Daoy (cell line): ENCODE data around the gene SETD3. TPM values are rescaled to one million over a fixed set of nuclear protein-coding genes. Genes with fewer than 3 reads are reported as not detected.

Experiments
- DNase-seq: peaks from one replicate; pipeline ENCODE4 v3.0.0-alpha.2; 2015; ENCODE audit warnings: low read depth
- total RNA-seq: library from RNA; depleted of rRNA; stranded (reverse); fragments of >200 nt; shearing (Covaris generic); gene quantifications from 2 replicates; pipeline ENCODE4 v1.2.3, GENCODE V29; 2014

SETD3 gene
- total RNA-seq, 1 experiment from 2014 or later = 81.8 TPM

DNA sequence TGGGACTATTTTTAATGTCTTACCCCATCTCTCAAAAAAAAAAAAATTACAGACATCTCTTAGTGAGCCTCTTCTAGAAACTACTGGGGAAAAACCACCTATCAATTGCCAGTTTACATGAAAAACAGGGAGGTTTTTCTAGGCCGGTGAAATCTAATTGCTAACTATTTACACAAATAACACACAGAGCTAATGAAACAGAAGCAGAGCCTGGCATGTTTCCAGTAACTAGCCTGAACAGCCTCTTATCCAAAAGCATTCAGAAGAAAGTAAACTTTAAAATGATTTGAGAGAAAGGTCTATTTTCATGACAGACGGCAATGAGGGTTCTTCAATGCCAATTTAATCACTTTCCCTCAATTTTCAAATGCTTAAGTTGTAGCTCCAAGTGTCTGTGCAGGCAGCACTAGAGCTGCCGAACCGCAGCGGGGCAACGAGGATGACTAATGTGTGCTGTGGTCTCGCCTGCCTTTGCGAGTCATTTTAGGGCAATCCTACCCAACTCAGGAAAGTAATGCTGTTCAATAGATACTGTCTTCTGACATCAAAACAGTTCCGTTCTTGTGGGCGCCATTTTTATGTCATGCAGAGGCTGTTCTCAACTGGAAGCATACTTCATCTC, 84.6 kb downstream of the SETD3 start:
- DNase-seq = peak; percentile 90

DNA sequence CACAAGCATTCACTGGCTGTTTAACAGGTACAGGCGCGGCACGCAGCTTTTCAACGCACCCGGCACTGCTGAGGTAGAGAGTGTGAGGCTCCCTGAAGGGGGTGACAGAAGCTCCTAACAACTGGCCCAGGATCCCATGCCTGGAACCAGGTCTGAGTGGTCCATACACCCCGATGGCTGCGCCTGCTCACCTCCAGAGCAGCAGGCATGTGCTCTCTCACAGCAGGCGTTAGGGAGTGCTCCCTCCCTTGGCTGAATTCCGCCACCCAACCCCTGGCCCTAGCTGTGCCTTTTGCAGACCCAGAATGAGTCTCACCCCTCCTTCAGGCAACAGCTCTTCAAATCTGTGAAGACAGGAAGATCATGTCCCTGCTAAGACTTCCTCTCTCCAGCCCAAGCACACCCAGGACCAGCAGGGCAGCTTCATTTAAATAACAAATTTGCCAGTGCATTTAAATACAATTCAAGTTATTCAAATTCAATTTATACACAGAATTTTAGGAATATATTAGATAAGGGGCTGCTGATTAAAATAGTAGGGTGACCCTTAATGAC, 86.0 kb downstream of the SETD3 start:
- DNase-seq = no peak

DNA sequence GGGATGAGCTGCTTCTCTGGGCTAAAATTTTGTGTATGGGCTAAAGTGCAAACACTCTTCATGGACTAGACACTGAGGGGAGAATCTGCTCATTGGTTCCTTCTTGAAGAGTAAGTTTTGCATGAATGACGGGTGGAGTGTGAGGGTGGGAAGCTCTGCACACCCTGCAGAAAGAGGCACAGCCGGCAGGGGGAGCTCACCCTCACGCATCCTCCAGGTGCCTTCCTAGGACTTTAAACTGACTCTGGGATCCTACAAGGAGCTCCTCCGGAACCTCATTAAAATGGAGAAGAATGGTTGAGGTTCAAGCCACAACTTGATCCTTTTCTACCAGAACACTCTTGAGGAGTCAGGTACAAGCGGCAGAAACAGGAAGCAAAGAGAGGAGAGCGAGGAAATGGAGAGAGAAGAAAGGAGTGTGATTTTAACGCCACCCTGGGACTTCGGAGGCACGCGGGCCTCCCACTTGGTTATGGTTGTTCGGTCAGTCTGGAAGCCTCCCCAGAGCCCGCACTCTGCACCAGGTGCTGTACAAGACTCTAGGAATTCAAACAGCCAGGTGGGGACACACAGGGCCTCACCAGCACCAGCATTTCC, 87.5 kb downstream of the SETD3 start:
- peak; percentile 53 for DNase-seq

DNA sequence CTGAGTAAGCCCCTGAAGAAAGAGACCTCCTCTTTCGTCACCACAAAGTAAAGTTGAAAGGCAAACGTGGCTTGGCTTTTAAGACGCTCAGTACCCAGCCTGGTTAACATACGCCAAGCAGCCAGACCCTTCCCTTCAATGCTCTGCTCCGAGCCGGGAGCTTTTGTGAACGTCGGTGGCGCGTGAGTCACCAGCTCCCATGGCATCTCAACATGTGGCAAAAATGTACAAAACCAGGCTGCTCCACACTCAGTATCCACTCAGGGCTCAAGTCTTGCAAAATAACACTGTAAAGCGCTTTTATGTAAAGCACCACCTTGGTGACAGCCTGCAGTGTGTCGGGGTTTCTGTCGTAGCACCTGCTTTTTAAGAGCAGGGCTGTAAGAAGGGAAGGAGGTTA, 89.0 kb downstream of the SETD3 start:
- peak; percentile 35 for DNase-seq

DNA sequence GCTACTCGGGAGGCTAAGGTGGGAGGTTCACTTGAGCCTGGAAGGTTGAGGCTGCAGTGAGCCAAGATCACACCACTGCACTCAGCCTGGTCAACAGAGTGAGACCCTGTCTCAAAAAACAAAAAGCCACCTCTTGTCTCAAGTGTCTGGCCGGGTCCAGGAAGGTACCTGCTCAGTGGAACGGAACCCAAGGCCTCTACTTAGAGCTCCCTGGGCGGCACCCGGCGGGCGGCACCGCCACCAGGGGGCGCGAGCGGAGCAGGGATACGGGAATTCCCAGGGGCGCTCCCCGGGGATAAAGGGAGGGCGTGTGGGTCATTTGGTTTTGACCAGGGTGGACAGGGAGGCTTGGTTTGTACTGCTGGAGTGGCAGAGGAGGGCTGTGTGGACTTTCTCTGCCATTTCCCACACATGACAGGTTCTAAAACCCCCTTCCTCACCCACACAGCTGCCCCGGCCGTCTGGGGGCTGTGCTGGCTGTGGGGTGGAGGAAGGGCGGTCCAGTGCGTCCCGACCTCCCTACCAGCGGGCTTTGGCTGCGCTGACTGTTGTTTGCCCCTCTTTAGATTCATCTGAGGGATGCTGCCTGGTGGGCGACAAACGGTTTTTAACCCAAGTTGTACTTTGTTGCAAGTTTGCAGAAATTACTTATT, 91.4 kb downstream of the SETD3 start:
- peak; percentile 64 for DNase-seq

DNA sequence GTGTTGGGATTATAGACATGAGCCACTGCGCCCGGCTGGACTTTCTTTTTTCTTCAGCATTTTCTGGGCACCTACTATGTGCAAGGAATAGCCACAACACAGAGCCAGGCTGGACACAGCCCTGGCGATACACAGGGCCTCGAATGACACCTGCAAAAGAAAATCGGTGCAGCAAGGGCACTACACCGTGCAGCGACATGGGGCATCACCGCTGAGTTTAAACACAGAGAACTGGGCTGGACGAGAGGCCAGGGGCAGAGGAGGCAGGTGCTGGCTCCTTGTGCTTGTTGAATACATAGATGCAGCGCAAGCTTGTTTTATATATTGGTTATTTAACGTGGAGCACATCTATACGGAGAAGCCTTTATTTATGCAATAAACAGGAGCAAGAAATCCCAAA, 92.4 kb downstream of the SETD3 start:
- DNase-seq = no peak

DNA sequence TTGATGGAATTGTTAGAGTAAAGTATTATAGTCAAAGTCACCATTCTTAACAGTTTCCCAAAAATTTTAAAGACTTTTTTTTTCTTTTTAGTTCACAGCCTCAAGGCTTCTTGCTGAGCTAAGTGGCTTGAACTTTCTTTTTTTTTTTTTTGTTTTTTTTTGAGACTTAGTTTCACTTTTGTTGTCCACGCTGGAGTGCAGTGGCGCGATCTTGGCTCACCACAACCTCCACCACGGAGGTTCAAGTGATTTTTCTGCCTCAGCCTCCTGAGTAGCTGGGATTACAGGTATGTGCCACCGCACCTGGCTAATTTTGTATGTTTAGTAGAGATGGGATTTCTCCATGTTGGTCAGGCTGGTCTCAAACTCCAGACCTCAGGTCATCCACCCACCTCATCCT, 92.8 kb downstream of the SETD3 start:
- DNase-seq = no peak

DNA sequence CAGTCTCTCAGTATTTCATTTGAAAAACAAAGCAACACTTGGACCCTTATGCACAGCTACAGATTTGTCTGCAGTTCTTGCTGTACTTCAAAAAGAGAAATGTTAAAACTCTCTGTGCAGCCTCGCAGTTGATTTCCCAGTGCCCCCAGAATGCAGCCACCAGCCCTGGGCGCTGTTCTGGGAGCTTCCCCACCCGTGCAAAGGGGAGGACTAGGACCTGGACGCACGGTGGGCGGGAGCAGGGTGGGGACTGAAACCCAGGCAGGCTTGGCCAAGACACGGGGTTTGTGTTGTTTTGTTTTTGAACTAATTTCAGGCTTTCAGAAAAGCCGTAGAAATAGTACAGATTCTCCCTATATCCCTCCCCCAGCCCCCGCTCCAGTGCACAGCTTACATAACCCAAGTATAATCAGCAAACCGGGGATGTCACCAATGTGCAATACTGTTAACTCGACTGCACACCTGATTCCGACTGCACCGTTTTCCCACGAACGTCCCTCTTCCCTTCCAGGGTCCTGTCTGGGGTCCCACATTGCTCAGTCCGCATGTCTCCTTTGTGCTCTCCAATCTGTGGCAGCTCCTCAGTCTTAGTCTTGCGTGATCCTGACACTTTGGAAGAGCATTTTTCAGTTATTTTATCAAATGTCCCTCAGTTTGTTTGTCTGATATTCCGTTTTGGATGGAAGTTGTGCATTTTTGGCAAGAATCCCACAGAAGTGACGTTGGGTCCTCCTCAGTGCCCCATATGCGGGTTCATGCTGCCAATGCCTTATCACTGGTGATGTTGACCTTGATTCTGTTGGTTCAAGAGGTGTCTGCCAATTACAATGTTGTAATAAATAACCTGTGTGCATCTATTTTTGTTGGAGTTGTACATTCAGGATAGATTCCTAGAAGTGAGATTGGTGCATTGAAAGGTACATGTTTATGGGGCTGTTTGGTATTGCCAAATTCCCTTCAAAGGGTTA, 95.9 kb downstream of the SETD3 start:
- DNase-seq = no peak

DNA sequence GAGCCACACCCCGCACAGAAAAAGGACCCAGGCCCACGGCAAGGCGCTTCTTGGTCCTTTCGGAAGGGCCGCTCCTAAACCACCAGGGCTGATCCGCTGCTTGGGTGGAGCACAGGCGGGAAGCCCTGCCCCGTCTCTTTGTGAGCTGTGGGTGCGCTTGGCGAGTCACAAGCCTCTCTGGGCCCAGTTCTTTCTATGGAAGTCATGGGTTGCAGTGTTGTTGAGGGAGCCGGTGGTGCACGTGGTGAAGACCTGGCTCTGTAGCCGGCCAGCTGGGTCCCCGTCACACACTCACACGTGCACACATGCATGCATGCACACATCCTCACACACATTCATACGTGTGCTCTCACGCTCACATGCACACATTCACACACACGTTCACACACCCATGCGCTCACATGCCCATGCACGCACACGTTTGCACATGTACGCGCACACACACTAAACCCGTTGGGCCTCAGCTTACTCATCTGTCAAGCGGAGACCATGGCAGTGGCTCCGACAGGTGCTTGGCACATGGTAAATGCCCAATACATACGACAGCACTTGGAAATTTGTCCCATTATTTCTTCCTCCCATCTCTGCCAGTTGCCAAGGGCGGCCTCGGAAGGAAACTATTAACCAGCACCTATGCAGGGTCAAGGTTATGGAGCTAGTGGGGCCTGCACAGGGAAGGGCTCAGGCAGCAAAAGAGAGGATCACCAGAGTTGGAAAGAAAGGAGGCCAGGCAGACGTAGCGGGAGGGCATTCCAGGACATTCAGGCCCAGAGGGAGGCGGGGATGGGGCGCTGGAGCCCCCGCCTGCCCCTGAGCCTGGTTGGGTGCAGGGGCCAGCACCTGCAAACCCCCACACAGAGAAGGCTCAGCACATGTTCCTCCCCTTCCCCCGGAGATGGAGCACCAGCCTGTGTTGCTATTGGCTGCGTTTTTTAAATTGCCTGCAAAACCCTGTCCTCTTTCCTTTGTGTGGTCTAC, 96.9 kb downstream of the SETD3 start:
- no peak for DNase-seq

DNA sequence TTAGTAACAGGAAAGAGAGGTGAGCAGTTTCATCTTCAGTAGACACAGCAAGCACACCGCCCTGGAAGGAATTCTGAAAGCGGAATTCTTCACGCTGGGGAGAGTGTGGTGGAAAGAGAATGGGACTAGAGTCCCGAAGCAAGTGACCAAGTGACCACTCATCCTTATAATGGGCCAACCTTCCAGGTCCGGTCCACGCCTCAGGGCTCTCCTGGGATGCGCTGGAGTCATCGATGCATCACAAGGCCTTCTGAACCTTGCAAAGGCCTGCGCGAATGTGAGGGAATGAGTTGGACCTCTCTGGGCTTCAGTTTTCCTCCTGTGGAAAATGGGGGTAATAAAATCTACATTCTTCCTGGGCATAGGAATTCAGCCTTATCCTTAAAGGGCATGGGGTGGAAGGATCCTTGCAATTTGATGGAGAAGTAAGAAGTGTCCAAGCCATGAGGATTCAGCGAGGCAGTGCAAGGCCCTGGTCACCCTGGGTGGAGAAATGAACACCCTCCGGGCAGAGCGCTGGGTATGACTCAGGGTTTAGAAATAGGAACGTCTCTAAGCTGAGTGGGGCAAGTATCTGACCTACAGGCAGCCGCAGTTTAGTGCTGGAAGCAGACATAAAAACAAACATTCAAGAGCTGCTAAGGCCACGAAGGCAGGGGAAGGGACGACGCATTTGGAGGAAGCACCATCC, 97.7 kb downstream of the SETD3 start:
- DNase-seq = peak; percentile 74

DNA sequence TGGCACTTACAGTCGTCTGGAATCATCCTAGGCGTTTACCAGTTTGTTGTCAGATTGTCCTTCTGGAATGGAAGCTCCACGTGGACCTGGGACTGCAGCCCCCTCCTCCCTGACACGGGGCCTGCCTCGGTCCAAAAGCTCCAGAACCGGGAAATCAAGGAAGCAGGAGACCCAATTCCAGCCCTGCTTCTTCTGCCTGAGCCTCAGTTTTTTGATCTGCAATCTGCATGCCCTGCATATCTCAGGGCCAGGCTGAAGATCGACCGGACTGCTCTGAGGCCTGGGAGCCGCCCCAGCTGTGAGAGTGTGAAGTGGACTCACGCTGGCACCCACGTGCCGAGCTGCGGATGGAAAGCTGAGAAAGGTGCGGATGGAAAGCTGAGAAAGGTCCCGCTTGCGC, 98.6 kb downstream of the SETD3 start:
- DNase-seq = no peak

DNA sequence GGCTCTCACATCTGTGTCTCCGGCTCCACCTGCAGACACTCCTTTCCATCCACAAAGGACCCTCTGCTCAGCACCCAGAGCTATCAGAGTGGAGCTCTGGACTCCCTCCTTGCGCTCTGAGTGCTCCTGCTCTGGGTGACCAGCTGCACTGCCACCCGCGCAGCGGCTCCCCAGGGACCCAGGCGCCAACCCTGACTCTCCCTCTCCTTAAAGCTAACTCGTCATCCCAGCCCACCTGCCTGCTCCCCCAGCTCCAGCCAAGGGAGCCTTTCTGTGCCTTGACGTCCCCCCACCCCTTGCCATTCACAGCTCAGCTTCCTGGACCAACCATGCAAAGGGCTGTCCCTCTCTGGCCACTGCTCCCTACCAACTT, 99.0 kb downstream of the SETD3 start:
- DNase-seq = no peak

DNA sequence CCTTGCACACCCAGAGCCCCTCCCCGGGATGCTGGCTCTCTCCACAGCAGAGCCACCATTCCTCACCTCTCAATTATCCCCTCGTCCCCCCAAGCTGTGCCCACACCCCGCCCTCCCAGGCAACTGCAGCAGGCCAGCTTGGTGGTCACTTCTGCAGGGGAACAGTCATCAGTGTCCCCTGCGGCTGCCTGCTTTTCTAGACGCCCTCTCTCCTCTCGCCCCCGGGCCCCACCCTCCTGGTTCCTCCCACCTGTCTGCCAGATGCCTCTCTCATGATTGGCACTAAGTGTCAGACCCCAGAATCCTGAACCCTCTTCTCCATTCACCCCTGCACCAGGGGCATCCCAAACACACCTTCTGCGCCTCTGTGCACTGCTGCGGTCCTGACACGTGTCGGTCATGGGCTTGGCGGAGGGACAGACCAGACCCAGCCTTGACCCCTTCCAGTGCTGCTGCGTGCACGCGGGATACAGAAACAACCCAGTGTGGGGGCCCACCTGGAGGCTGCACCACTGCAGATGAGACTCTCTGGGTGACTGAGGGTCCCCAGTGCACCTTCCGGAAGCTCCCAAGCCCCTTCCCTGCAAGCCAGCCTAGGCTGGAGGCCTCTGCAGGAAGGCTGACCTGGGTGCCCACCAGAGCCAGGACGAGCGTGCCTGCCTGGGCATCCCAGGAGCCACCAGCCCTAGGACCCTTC, 99.5 kb downstream of the SETD3 start:
- no peak for DNase-seq

DNA sequence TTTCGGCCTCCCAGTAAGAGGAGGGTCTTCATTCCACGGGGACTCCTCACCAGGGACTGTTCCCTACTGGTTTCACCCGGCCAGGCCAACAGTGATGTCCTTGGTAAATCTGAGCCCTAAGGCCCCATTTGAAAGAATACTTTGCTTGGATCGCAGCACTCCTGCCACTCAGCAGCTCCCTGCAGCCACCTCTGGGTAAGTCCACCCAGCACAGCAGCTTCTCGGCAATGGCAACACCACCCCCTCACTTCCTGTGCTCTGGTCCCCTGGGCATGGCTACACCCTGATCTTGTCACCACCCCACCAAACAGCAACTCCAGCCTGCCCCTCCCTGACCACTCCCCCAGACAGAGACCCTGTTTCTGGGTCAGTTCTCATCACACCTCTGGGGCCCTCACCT, 100.3 kb downstream of the SETD3 start:
- DNase-seq = no peak

DNA sequence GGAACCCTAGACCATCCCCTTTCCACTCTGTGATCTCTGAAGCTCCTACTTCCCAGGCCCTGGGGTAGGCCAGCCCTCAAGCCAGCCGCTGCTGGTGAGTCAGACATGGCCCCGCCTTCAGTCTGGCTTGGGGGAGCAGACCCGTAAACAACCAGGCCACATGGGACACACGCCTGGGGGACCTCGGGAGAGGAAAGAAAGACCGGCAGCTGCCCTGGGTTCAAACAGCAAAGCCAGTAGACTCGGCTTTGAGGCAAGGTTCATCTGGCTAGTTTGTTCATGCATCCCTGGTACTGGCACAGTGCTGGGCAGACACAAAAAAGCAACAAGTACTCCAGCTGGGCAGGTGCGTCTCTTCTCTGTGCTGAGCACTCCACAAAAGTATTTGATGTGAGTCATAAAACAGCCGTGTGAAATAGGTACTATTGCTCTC, 101.9 kb downstream of the SETD3 start:
- peak; percentile 88 for DNase-seq

DNA sequence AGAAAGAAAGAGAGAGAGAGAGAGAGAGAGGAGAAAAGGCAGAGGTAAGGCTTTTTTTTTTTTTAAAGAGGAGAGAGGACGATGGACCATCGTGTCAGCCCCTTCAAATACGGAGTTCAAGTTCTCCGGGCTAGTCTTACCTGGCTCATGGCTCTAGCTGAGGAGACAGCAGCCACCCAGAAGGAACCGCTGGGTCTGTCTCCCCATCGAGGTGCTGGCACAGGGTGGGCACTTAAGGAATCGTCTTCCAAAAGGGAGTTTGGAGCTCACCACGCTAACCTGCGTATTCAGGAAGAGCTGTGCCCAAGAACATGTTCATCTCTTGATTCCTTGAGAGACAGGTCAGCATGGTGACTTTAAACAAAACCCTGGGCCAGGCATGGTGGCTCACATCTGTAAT, 102.7 kb downstream of the SETD3 start:
- no peak for DNase-seq

DNA sequence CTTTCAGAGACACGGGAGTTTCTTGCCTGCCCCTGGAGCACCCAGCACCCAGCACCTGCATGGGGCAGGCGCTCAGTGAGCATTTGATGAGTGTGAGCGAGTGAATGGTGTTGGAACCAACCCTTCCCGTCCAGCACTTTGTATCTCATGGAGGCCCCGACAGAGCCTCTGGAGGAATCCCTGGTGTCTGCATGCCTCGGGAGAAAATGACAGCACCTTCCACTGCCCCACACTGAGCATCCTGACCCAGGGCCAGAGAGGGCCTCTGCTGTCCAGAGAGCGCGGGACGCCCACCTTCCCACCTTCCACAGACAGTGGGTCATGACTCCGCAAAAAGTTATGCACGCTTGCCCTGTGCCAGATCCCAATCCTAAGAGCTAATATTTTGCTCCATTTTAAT, 105.7 kb downstream of the SETD3 start:
- DNase-seq = no peak

DNA sequence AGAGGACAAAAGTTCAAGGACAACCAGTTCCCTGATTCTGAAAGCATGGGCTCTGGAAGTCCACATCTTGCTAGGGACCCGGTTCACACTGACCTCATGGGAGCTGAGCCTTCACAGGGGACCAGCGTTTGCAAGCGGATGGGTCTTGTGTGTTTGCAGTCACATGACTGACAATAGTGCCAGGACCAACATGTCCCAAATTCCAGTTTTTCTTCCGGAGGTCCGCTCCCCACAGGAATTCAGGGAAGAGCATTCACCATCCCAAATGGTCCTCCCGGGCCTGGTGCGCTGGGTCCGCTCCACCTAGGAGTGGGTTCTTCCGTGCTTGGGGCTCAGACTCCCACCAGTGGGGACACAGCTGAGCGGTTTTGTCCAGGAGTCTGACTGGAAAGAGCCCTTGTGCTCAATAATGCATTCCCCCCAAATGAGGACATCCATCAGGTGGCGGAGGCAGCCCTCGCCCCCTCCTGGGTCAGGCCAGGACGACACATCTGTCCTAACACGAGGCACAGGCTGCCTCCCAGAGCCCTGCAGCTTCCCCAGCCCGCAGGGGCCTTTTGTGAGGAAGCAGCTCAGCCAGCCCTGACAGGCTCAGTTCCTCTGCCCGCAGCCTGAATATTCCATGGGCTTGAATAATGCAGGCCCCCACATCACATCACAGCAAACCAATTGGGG, 116.9 kb downstream of the SETD3 start:
- no peak for DNase-seq

DNA sequence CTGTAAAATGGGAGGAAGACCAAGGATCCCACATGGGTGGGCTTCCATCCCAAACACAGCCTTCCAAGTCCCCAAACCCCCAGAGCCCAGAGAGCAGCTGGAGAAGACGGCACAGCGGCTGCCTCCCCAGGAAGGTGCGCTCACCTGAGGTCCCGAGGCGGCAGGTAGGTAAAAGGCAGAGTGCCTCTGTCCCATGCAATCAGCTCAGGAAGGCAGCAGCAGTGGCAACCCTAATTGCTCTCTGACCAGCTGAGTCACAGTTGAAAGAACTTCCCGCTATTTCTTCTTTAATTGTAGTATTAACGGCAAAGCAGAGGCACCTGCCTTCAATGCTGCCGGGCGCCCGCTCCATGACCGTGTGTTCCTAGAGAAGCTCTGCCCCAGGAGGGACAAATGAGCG, 117.6 kb downstream of the SETD3 start:
- DNase-seq = no peak
